Astrocyte (in vitro differentiated cells and primary cell): ENCODE data around the gene PLEKHG4B. TPM values are rescaled to one million over a fixed set of nuclear protein-coding genes. Genes with fewer than 3 reads are reported as not detected.
"Not testable (repeated sequence)": the region's sequence is repeated elsewhere in the genome, so short reads cannot be mapped to it uniquely, and the experiment has no call there.

Source experiments
- DNase-seq: peaks from one replicate; pipeline ENCODE4 v3.0.0-alpha.2; 2010; ENCODE audit warnings: low read depth
- FAIRE-seq: peaks from 2 replicates; lab custom pipeline; 2011; peaks lifted over from hg19 to GRCh38; lab: Jason Lieb, UNC
- H2AFZ ChIP-seq: 2 replicates; pipeline ENCODE4 v1.6.0; 2012; ENCODE audit warnings: low read depth, low read length, inconsistent platforms
- H3K27ac ChIP-seq: 2 replicates; pipeline ENCODE4 v1.5.1; 2011; ENCODE audit warnings: low read depth, low read length, inconsistent platforms
- H3K27me3 ChIP-seq: 2 replicates; pipeline ENCODE4 v1.6.0; 2011; ENCODE audit warnings: low read length, inconsistent platforms; ENCODE audit not compliant: insufficient read depth
- H3K36me3 ChIP-seq: 2 replicates; pipeline ENCODE4 v1.5.1; 2011; ENCODE audit warnings: low read length, inconsistent platforms; ENCODE audit not compliant: insufficient read depth
- H3K4me1 ChIP-seq: 2 replicates; pipeline ENCODE4 v1.5.1; 2011; ENCODE audit warnings: low read length, inconsistent platforms; ENCODE audit not compliant: insufficient read depth
- H3K4me2 ChIP-seq: 2 replicates; pipeline ENCODE4 v1.6.0; 2012; ENCODE audit warnings: low read length, inconsistent platforms
- H3K4me3 ChIP-seq: 2 replicates; pipeline ENCODE4 v1.5.1; 2011; ENCODE audit warnings: low read depth, mild to moderate bottlenecking, low read length, inconsistent platforms; ENCODE audit not compliant: insufficient read depth
- H3K79me2 ChIP-seq: 2 replicates; pipeline ENCODE4 v1.6.0; 2012; ENCODE audit warnings: mild to moderate bottlenecking, low read length, inconsistent platforms; ENCODE audit not compliant: insufficient read depth
- H3K9ac ChIP-seq: 2 replicates; pipeline ENCODE4 v1.6.0; 2012; ENCODE audit warnings: mild to moderate bottlenecking, low read length, inconsistent platforms
- H3K9me3 ChIP-seq: 2 replicates; pipeline ENCODE4 v1.5.1; 2012; ENCODE audit warnings: low read depth, mild to moderate bottlenecking, low read length, inconsistent platforms; ENCODE audit not compliant: insufficient read depth
- H4K20me1 ChIP-seq: 2 replicates; pipeline ENCODE4 v1.6.0; 2012; ENCODE audit warnings: low read length, inconsistent platforms; ENCODE audit not compliant: insufficient read depth
- H3K27ac Mint-ChIP-seq: one replicate; pipeline ENCODE4 v1.8.0; 2021; ENCODE audit warnings: mild to moderate bottlenecking, mixed read lengths; ENCODE audit not compliant: unreplicated experiment
- H3K27me3 Mint-ChIP-seq: one replicate; pipeline ENCODE4 v1.8.0; 2021; ENCODE audit warnings: low read depth, mixed read lengths; ENCODE audit not compliant: unreplicated experiment
- H3K36me3 Mint-ChIP-seq: one replicate; pipeline ENCODE4 v1.8.0; 2021; ENCODE audit warnings: low read depth, mixed read lengths; ENCODE audit not compliant: unreplicated experiment
- H3K4me1 Mint-ChIP-seq: one replicate; pipeline ENCODE4 v1.8.0; 2021; ENCODE audit warnings: low read depth, mixed read lengths; ENCODE audit not compliant: unreplicated experiment
- H3K4me3 Mint-ChIP-seq: one replicate; pipeline ENCODE4 v1.8.0; 2021; ENCODE audit warnings: mild to moderate bottlenecking, moderate library complexity, mixed read lengths; ENCODE audit not compliant: unreplicated experiment
- H3K9me3 Mint-ChIP-seq: one replicate; pipeline ENCODE4 v1.8.0; 2021; ENCODE audit warnings: mild to moderate bottlenecking, mixed read lengths; ENCODE audit not compliant: unreplicated experiment
- CTCF ChIP-seq: IDR thresholded peaks from 2 replicates; pipeline ENCODE4 v1.5.1; 2011; ENCODE audit warnings: low read depth, mild to moderate bottlenecking, inconsistent platforms, low read length, moderate library complexity; ENCODE audit not compliant: insufficient read depth
- EZH2 ChIP-seq: IDR thresholded peaks from 2 replicates; pipeline ENCODE4 v1.6.1; 2012; ENCODE audit warnings: mild to moderate bottlenecking, low read length, inconsistent platforms; ENCODE audit not compliant: insufficient read depth
- total RNA-seq: library from RNA; stranded (reverse); gene quantifications from 2 replicates; pipeline ENCODE4 v1.2.1, GENCODE V29; 2021

The PLEKHG4B gene
- total RNA-seq, 1 donor from 2014 or later, result 8.1 TPM

GRCh38 chr5:48192-48591 is 43.8 kb upstream of the PLEKHG4B start:
- peaks cover 5% of the 10 kb centered on the region for H3K4me1 ChIP-seq
- H3K27ac ChIP-seq, result no peak overlapping the region
- Mint-ChIP-seq H3K27me3 (peaks cover 57% of the 10 kb centered on the region), H3K27ac (no peak overlapping the region), H3K9me3 (no peaks in the 10 kb centered on the region), H3K36me3 (no peaks in the 10 kb centered on the region), H3K4me3 (no peak overlapping the region), H3K4me1 (peaks cover 4% of the 10 kb centered on the region)
- no peak overlapping the region for H2AFZ ChIP-seq
- H3K4me3 ChIP-seq, result no peak overlapping the region
- no peaks in the 10 kb centered on the region for H3K36me3 ChIP-seq
- no peak for FAIRE-seq
- H3K4me2 ChIP-seq, result no peak overlapping the region
- H3K79me2 ChIP-seq, result no peaks in the 10 kb centered on the region
- H3K9me3 ChIP-seq, result no peaks in the 10 kb centered on the region
- TF ChIP-seq CTCF (no peak), EZH2 (no peak)
- H4K20me1 ChIP-seq, result no peaks in the 10 kb centered on the region
- H3K9ac ChIP-seq, result no peak overlapping the region
- no peak for DNase-seq
- H3K27me3 ChIP-seq, result peaks cover 18% of the 10 kb centered on the region

GRCh38 chr5:49530-49929 is 42.4 kb upstream of the PLEKHG4B start:
- not testable (repeated sequence) for H3K36me3 ChIP-seq, H3K9ac ChIP-seq, H3K4me3 ChIP-seq, DNase-seq, FAIRE-seq, H3K4me3 Mint-ChIP-seq, H3K4me2 ChIP-seq, H3K36me3 Mint-ChIP-seq, H3K27ac Mint-ChIP-seq, H2AFZ ChIP-seq, H3K27ac ChIP-seq, H3K4me1 ChIP-seq, H3K9me3 ChIP-seq, H3K79me2 ChIP-seq, H4K20me1 ChIP-seq, H3K4me1 Mint-ChIP-seq, H3K9me3 Mint-ChIP-seq
- H3K27me3 ChIP-seq, result peaks cover 18% of the 10 kb centered on the region
- peaks cover 53% of the 10 kb centered on the region for H3K27me3 Mint-ChIP-seq

GRCh38 chr5:49953-50544 is 41.9 kb upstream of the PLEKHG4B start:
- Mint-ChIP-seq H3K27me3 (peaks cover 57% of the 10 kb centered on the region), H3K36me3 (no peaks in the 10 kb centered on the region), H3K27ac (no peak overlapping the region), H3K4me3 (no peak overlapping the region), H3K4me1 (peaks cover 4% of the 10 kb centered on the region), H3K9me3 (no peaks in the 10 kb centered on the region)
- FAIRE-seq, result no peak
- no peak overlapping the region for H3K4me2 ChIP-seq
- no peak overlapping the region for H2AFZ ChIP-seq
- no peaks in the 10 kb centered on the region for H3K9me3 ChIP-seq
- no peak for DNase-seq
- no peak overlapping the region for H3K9ac ChIP-seq
- no peak overlapping the region for H3K4me3 ChIP-seq
- H3K27ac ChIP-seq, result no peak overlapping the region
- no peaks in the 10 kb centered on the region for H3K79me2 ChIP-seq
- TF ChIP-seq CTCF (no peak), EZH2 (no peak)
- H4K20me1 ChIP-seq, result no peaks in the 10 kb centered on the region
- H3K27me3 ChIP-seq, result peaks cover 18% of the 10 kb centered on the region
- no peaks in the 10 kb centered on the region for H3K36me3 ChIP-seq
- peaks cover 5% of the 10 kb centered on the region for H3K4me1 ChIP-seq
